Cardiac fibroblast (primary cell): ENCODE measurements around the gene CSTPP1.

Experiments
- DNase-seq, 2 donors: peaks; one replicate each; pipeline versions ENCODE4 v3.0.0 to v3.0.0-alpha.2; 2010; ENCODE audit warnings: low read depth in 2 of 2
- H3K4me3 ChIP-seq, 2 donors: replicated peaks in 1 of 2; 1 replicate in 1 of 2; 2 replicates in 1 of 2; pipeline ENCODE4 v1.5.1; 2011; ENCODE audit warnings: low read depth in 2 of 2, low read length in 2 of 2, mild to moderate bottlenecking in 2 of 2, moderate library complexity in 1 of 2
- CTCF ChIP-seq: IDR thresholded peaks from one replicate; pipeline ENCODE4 v1.5.1; 2011; ENCODE audit warnings: low read depth, mild to moderate bottlenecking, low read length, inconsistent platforms

The CSTPP1 gene

GRCh38 chr11:46899501-46900025 is 37.0 kb upstream of the CSTPP1 start:
- TF ChIP-seq CTCF: no peak
- no peak for DNase-seq
- H3K4me3 ChIP-seq: no peak overlapping the region

GRCh38 chr11:46900091-46900746 is 36.3 kb upstream of the CSTPP1 start:
- TF ChIP-seq CTCF: no peak
- H3K4me3 ChIP-seq: no peak overlapping the region
- no peak for DNase-seq

GRCh38 chr11:46901156-46901555 is 35.4 kb upstream of the CSTPP1 start:
- DNase-seq: no peak
- no peak overlapping the region for H3K4me3 ChIP-seq
- no peak for TF ChIP-seq CTCF

- TF ChIP-seq CTCF: no peak
- H3K4me3 ChIP-seq: no peak overlapping the region
- no peak for DNase-seq
Observed at GRCh38 chr11:46902694-46903093, 33.9 kb upstream of the CSTPP1 start.

GRCh38 chr11:46903846-46904245 is 32.7 kb upstream of the CSTPP1 start:
- no peak for TF ChIP-seq CTCF
- H3K4me3 ChIP-seq: no peak overlapping the region
- no peak for DNase-seq

- DNase-seq: no peak
- H3K4me3 ChIP-seq: no peak overlapping the region
Observed at GRCh38 chr11:46905806-46906205, 30.8 kb upstream of the CSTPP1 start.

More at GRCh38 chr11:46905806-46906205, 30.8 kb upstream of the CSTPP1 start:
- TF ChIP-seq CTCF: no peak
